GM21737 (cell line): ENCODE measurements around the gene PCSK6.
"Not testable (repeated sequence)": the region's sequence is repeated elsewhere in the genome, so short reads cannot be mapped to it uniquely, and the experiment has no call there.

ENCODE experiments used
- ATAC-seq: cut with Tn5 transposase; IDR thresholded peaks from one replicate; pipeline ENCODE4 v1.9.1; 2021; ENCODE audit warnings: mild to moderate bottlenecking, moderate library complexity; ENCODE audit not compliant: unreplicated experiment

PCSK6 gene

GRCh38 chr15:101463696-101464095 lies 25.8 kb downstream of the PCSK6 start:
- not testable (repeated sequence) for ATAC-seq

- ATAC-seq: no peak
These were observed 26.2 kb downstream of the PCSK6 start for GRCh38 chr15:101463270-101463669.

GRCh38 chr15:101461097-101461496 lies 28.4 kb downstream of the PCSK6 start:
- no peak for ATAC-seq

- no peak for ATAC-seq
These were observed 29.8 kb downstream of the PCSK6 start for GRCh38 chr15:101459579-101460300.

GRCh38 chr15:101458908-101459578 lies 30.5 kb downstream of the PCSK6 start:
- ATAC-seq: no peak

GRCh38 chr15:101458158-101458900 lies 31.2 kb downstream of the PCSK6 start:
- ATAC-seq: no peak

GRCh38 chr15:101457696-101458095 lies 31.8 kb downstream of the PCSK6 start:
- ATAC-seq: no peak

- ATAC-seq: no peak
These were observed 33.3 kb downstream of the PCSK6 start for GRCh38 chr15:101456057-101456739.

- ATAC-seq: no peak
These were observed 34.0 kb downstream of the PCSK6 start for GRCh38 chr15:101455291-101456025.

GRCh38 chr15:101454781-101455180 lies 34.7 kb downstream of the PCSK6 start:
- not testable (repeated sequence) for ATAC-seq

- ATAC-seq: no peak
These were observed 35.1 kb downstream of the PCSK6 start for GRCh38 chr15:101454365-101454764.

GRCh38 chr15:101453123-101454120 lies 36.1 kb downstream of the PCSK6 start:
- no peak for ATAC-seq

GRCh38 chr15:101452572-101452971 lies 36.9 kb downstream of the PCSK6 start:
- ATAC-seq: no peak

GRCh38 chr15:101451846-101452245 lies 37.7 kb downstream of the PCSK6 start:
- no peak for ATAC-seq

- no peak for ATAC-seq
These were observed 38.2 kb downstream of the PCSK6 start for GRCh38 chr15:101451266-101451799.

- ATAC-seq: no peak
These were observed 38.9 kb downstream of the PCSK6 start for GRCh38 chr15:101450403-101451265.

GRCh38 chr15:101449471-101450402 lies 39.8 kb downstream of the PCSK6 start:
- no peak for ATAC-seq
